ENCODE data around the gene SH3RF3.

The SH3RF3 gene

DNA sequence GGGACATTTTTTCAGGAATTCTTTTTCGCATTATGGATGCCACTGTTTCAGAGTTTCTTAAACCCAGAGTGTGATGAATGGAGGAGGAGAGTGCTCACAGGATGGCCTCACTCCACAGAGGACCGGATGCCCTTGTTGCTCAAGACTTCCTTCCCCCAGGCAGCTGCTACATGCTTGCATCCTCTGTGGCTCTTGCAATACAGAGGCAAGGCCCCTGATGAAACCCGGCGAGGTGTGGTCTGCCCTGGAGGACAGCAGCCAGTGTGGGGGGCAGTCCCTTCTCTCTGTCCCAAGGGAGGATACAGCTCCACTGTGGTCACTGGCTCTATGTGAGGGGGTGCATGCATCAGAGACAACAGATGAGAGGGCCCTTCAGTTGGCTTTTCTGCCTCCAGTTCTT, 109.6 kb downstream of the SH3RF3 start:
- DNase-seq (ENCODE audit: low read depth) = no peak

DNA sequence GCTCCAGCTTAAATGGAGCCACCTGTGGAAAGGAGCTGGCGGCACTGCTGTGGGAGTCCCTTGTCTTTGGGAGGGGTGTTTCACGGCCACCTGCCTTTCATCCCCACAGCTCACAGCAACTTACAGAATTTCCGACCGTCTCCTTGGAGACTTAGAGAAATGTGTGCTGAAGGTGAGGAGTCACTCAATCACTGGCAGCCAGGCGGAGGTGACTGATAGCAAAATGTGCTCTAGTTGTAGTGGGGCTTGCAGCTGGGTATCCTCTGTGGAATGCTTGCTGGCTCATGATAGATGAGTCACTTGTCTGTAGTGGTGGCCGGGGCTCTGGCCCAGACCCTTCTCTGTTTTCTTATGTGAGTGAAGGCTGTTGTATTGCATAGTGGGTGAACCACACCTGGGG, 110.7 kb downstream of the SH3RF3 start:
- no peak for DNase-seq (ENCODE audit: low read depth)

DNA sequence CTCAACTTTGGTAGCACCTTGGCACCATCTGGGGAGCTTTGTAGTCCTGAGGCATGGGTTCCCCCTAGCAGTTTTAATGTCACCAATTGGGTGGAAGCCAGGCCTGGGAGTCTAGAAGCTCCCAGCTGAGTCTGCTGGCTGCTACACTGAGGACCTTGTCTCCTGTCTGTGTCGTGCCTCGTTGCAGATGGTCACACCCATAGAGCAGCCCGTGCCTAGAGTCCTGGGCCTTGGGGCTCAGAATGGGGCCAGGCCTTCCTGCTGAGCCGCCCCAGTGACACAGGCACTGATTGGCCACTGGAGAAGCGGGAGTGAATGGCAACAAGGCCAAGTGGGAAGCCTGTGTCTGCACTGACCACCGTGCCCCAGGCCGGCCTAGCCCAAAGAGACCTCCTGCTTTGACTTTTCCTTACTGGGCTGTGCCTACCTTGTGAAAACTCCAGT, 113.2 kb downstream of the SH3RF3 start:
- no peak for DNase-seq (ENCODE audit: low read depth)

GRCh38 chr2:109242654-109243331, 113.8 kb downstream of the SH3RF3 start:
- DNase-seq (ENCODE audit: low read depth) = no peak

GRCh38 chr2:109243526-109244303, 114.7 kb downstream of the SH3RF3 start:
- no peak for DNase-seq (ENCODE audit: low read depth)

DNA sequence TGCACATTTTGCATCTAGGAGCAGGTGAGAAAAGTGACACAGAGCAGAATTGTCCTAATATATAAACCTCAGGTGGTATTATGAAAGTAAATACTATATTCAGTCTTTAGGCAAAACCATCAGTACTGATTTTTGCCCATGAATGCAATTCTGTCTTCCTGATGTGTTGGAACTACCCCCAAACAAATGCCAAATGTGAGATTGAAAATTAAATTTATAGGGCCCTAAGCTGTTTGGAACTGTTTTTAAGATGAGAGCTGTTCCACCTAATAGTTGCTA, 115.2 kb downstream of the SH3RF3 start:
- DNase-seq (ENCODE audit: low read depth) = no peak

DNA sequence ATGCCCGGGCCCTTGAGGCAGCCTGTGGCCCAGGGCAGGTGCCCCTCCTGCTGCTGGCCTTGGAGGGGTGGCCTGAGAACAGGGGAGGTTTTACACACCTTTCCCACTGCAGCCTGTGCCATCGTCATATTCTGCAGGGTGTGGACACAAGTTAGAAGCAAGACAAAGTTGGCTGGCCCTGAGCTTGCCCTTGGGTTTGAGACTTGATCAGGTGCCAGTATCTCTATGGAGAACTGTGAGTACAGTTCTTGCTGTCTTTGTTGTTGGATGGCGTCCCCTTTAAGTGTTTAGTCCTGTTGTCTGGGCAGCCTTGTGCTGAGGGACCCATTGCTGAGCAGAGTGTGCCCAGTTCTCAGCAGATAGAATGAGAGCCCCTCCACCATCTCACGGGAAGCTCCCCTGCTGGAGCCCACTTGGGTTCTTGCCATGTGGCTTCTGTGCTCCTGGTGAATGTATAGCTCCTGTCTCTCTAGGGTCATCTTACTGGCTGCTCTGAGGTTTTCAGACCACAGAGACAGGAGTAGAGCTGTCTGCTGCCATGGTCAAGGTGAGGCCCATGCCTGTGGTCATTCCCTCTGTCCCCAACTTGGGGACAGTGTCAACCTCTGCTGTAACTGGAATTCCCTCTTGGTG, 115.9 kb downstream of the SH3RF3 start:
- DNase-seq (ENCODE audit: low read depth) = no peak

- no peak for DNase-seq (ENCODE audit: low read depth)
Observed at GRCh38 chr2:109246176-109246575, 117.2 kb downstream of the SH3RF3 start.

- no peak for DNase-seq (ENCODE audit: low read depth)
Observed at GRCh38 chr2:109246616-109247015, 117.6 kb downstream of the SH3RF3 start.

- no peak for DNase-seq (ENCODE audit: low read depth)
Observed at GRCh38 chr2:109247340-109247739, 118.3 kb downstream of the SH3RF3 start.

- DNase-seq (ENCODE audit: low read depth) = no peak
Observed at GRCh38 chr2:109247812-109248211, 118.8 kb downstream of the SH3RF3 start.

DNA sequence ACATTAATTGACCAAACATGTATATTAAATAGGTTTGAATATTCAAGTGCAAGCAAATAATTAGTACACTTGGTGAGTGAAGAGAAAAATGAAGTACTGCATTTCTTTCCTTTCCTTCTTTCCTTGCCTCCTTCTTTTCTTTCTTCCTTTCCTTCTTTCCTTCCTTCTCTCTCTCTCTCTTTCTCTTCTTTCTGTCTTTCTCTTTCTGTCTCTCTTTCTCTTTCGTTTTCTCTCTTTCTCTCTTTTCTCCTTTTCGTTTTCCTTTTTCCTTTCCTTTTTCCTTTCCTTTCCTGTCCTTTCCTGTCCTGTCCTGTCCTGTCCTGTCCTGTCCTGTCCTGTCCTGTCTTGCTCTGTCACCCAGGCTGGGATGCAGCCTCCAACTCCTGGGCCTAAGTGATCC, 119.6 kb downstream of the SH3RF3 start:
- no peak for DNase-seq (ENCODE audit: low read depth)

DNA sequence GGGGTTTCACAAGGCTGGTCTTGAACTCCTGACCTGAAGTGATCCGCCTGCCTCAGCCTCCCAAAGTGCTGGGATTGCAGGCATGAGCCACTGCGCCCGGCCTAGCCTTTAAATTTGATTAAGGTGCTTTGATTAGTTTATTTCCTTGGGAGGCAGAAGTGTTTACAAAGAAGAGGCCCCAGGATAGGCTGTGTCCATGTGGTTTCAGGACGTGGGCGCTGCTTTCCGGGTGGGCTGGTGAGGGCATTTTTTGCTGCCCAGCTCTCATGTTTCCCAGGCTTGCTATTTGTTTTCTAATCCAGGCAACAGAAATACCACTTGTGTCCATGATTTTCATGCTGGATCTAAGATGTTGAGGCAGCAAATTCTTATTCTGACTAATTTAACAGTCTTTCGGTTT, 124.2 kb downstream of the SH3RF3 start:
- no peak for DNase-seq (ENCODE audit: low read depth)

GRCh38 chr2:109254174-109254904, 125.3 kb downstream of the SH3RF3 start:
- DNase-seq (ENCODE audit: low read depth) = no peak

DNA sequence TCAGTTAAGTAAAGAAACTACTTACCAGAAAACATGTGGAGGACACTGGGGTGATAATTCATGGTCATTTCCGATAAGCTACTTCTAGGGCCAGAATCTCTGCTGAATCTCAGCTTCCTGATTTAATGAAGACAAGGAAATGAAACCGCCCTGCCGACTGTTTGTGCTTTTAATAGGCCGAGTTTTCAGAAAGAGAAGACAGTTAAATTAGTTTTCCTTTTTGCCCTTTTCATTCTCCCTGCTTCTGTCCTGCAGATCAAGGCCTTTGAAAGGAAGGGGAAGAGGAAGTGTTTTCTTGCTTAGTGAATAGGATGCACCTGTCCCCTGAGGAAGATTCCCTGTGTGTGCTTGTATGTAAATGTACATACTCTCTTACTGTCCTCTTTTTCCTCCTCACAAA, 126.6 kb downstream of the SH3RF3 start:
- no peak for DNase-seq (ENCODE audit: low read depth)

GRCh38 chr2:109256111-109256510, 127.1 kb downstream of the SH3RF3 start:
- DNase-seq (ENCODE audit: low read depth) = no peak

DNA sequence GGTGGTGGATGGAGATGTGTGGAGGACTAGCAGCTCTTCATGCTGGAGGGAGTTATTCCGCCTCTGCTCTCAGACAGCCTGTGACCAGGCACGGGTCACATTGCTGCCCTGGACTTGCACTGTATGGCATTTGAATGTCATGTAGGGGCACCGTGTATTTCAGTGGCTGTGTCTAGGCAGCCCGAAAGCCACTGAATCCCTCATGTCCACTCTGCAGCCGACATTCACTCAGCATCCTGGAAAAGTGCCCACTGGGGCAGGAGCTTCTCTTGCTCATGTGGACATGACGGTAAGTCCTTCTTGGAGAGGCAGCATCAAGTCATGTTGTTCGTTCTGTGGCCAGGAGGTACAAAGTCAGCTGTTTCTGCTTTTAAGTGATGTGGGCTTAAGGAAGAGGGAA, 127.9 kb downstream of the SH3RF3 start:
- DNase-seq (ENCODE audit: low read depth) = no peak

GRCh38 chr2:109257653-109258052, 128.6 kb downstream of the SH3RF3 start:
- DNase-seq (ENCODE audit: low read depth) = no peak

DNA sequence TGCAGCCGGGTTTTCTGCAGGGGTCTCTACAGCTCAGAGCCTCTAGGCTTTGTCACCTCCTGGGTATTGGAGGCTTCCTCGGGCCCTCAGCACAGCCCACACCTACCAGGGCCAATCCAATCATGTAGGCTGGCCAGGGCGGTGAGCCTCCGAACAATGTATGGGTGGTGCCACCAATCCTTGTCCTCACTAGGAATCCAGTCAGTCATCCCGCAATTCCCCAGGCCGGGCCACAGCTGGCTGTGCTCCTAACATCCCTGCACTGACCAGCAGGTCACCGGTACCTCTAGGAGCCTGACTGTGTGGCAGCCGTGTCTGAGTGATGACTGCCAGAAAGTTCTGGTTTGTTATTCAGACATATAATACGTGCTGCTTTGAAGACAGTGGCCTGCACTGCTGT, 129.4 kb downstream of the SH3RF3 start:
- no peak for DNase-seq (ENCODE audit: low read depth)

DNA sequence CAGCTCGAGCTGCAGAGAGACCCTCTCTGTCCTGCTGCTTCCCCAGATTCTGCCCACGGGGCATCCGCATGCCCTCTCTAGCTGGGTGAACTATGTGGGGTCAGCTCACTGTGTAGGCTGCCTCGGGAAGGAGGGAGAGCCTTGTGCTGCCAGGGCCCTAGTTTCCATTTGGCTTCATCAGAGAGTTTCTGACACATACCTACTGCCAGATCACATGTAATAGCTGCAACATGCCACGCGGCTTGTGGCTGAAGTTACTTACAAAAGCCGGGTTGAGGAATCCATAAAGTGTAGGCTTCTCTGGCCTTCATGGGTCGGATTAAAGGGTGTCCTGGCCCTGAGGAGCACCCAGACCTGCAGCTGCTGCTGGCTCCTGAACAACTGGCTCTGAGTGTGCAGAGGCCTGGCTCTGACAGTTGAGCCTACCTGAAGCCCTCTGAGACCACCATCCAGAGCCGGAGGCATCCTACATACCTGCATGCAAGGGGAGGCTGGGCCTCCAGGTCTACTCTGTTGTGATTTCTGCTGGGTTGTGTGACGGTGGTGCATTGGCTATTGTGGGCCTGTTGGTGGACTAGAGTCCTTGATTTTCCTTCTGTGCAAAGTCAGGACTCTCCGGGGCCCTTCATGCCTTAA, 130.0 kb downstream of the SH3RF3 start:
- no peak for DNase-seq (ENCODE audit: low read depth)

GRCh38 chr2:109259671-109260070, 130.7 kb downstream of the SH3RF3 start:
- no peak for DNase-seq (ENCODE audit: low read depth)
